Stimulated activated CD8-positive, alpha-beta memory T cell treated with anti-CD3 and anti-CD28 coated beads, Interleukin-7, amount 100 ng/mL, for 24 hours (primary cell): ENCODE results near the gene RGS19.
"Not testable (repeated sequence)": the region's sequence is repeated elsewhere in the genome, so short reads cannot be mapped to it uniquely, and the experiment has no call there.

ENCODE experiments used
- DNase-seq: peaks from one replicate; pipeline ENCODE4 v3.0.0-alpha.2; 2020; ENCODE audit warnings: low read depth

RGS19 gene, protein sequence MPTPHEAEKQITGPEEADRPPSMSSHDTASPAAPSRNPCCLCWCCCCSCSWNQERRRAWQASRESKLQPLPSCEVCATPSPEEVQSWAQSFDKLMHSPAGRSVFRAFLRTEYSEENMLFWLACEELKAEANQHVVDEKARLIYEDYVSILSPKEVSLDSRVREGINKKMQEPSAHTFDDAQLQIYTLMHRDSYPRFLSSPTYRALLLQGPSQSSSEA

DNA sequence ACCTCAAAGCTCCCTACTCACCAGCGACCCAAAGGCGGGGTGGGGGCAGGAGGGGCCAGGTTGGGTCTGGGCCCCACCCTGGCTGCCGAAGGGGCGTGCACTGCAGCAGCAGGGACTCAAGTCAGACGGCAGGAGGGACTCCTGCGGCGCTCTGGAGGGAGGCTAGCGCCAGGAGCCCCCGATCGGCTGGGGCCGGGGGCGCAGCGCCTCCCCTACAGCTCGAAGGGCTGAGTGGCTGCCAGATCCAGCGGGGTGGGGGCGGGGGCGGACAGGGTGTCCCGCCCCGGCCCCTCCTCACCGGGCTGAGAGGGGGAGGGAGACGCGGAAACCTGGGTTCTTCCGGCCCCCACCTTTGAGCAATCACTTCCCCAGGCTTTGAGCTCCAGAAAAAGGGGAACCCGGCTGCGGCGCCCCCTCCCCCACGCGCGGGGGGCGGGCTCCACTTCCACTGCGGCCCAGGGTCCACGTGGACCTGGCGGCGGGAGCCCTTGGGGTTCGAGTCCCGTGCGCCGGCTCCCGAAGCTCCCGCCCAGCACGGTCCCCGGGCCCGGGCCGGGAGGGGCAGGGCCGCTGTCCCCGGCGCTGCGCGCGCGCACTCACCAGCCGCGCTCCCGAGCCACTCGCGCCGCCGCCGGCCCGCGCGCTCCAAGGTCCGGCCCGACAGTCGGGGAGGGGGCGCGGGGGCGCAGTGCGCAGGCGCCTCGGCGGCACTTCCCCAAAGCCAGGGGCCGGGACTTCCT lies at the start of gene RGS19:
Gene RGS19 (minus strand): TSS at position 246 of the 740 bp plus-strand sequence. CDS start 2,632 bp downstream, outside the sequence.
- DNase-seq: no peak

DNA sequence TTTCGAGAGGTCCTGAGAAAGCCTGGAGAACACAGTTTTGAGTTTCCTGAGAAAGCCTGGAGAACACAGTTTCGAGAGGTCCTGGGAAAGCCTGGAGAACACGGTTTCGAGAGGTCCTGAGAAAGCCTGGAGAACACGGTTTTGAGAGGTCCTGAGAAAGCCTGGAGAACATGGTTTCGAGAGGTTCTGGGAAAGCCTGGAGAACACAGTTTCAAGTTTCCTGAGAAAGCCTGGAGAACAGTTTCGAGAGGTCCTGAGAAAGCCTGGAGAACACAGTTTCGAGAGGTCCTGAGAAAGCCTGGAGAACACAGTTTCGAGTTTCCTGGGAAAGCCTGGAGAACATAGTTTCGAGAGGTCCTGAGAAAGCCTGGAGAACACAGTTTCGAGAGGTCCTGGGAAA lies 44.2 kb upstream of the RGS19 start:
- DNase-seq: not testable (repeated sequence)

DNA sequence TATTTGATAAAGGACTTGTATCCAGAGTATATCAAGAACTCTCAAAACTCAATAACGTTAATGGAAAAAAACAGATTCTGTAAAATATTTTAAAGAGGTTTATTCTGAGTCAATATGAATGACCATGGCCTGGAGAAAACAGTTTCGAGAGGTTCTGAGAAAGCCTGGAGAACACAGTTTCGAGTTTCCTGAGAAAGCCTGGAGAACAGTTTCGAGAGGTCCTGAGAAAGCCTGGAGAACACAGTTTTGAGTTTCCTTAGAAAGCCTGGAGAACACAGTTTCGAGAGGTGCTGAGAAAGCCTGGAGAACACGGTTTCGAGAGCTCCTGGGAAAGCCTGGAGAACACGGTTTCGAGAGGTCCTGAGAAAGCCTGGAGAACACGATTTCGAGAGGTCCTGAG lies 43.6 kb upstream of the RGS19 start:
- not testable (repeated sequence) for DNase-seq

DNA sequence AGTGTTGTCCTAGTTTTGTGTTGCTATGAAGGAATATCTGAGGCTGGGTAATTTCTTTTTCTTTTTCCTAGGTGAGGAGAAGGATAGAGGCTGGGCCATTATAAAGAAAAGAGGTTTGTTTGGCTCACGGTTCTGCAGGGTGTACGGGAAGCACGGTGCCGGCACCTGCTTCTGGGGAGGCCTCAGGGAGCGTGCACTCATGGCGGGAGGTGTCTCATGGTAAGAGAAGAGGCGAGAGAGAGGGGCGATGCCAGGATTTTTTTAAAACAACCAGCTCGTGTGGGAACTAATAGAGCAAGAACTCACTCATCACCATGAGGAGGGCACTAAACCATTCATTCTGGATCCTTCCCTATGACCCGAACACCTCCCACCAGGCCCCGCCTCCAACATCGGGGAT lies 42.3 kb upstream of the RGS19 start:
- no peak for DNase-seq

DNA sequence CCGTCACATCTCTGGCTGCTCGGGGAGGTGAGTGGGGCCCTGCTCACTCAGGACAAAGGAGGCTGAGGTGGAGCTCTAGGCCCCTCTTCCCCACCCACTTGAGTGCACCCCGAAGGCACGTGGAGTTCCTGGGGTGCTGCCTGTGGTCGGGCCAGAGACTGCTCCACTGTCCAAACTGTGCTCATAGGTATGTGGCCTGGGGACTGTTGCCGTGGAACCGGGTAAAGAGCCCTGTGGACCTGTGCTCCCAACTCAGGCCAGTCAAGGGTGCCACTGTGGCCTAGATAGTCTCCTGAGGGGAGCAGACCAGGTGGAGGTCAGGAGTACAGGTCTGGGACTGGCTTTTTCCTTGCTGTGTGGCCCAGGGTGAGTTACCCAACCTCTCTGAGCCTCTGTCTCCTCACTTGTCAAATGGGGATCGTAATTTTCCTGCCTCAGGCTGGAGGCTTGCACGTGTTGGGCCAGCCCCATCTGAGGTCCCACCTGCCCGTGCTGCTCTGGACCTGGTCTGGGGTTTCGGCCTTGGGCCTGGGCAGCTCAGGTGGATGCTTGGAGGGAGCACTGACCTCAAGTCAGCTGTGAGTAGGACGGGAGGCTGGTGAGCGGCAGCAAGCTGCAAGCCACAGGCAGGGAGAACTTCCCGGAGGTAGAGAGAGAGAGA lies 40.5 kb upstream of the RGS19 start:
- DNase-seq: no peak

DNA sequence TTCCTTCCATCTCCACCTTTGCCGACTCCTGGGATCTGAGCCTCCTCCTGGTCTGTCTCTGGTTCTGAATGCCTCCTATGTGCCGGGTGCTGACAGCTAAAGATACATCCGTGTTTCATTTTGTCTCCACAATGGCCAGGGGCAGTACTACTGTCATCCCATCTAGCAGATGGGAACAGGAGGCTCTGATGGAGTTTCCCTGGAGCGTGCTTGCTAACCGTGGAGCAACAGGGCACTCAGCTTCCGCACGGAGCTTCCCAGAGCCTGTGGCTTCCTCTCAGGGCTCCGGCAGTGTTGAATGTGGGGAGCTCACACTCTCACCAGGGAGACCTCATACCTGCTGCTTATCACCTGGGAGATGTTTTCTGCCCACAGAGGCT lies 40.0 kb upstream of the RGS19 start:
- no peak for DNase-seq

DNA sequence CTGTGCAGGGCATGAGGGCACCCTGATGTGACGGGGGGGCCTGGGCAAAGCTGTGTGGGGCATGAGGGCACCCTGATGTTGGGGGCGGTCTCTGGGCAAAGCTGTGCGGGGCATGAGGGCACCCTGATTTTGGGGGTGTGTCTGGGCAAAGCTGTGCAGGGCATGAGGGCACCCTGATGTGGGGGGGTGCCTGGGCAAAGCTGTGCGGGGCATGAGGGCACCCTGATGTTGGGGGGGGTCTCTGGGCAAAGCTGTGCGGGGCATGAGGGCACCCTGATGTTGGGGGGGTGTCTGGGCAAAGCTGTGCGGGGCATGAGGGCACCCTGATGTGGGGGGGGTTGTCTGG lies 38.1 kb upstream of the RGS19 start:
- DNase-seq: not testable (repeated sequence)

DNA sequence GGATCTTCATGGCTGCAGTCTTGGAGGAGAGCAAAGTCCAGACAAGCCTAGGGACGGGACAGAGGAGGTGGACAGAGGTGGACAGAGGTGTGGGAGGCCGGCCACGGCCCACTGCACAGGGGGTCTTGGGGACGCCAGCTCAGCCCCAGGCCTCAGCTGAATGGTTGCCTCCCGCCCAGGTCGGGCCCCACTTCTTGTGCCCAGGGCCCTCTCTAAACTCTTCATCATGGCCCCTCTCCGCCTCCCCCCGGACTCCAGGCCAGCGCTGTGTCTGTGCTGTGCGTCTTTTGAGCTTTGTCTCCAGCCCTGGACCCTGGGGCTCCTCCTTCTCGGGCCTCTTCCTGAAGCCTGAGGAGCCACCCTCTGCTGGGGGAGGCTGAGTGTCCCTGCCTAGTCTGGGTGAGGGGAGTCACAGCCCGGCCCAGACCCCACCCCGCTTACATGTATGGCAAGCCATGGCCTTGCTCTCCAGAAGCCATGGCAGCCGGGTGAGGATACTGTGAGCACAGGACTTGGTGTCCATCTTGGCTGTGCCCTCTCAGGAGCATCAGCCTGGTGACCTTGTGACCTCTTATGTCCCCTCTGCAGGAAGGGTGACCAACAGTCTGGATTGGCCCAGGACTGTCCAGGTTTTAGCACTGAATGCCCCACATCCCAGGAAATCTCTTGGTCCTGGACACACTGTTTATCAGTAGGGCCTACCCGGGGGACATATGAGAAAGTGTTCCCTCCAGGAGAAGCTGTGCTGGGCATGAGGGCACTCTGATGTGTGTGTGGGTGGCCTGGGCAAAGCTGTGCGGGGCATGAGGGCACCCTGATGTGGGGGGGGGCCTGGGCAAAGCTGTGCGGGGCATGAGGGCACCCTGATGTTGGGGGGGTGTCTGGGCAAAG lies 37.5 kb upstream of the RGS19 start:
- DNase-seq: no peak

DNA sequence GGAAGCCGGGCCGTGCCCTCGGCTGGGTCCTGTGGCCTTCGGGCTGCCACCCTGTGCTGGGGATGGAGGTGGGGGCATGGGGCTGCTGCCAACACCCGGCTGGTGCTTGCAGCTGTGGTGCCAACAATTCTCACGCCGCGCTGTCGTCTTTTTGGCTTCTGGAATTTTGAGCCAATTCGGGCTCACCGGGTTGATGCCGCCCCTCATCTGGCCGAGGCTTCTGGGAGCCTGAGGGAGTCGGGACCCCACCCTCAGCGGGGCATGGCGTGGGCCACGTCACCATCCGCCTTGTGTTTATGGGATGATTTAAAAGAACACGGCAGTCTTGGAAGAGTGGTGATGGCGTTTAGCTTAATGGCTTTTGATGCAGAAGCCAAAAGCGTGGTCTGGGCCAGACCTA lies 36.7 kb upstream of the RGS19 start:
- DNase-seq: no peak

DNA sequence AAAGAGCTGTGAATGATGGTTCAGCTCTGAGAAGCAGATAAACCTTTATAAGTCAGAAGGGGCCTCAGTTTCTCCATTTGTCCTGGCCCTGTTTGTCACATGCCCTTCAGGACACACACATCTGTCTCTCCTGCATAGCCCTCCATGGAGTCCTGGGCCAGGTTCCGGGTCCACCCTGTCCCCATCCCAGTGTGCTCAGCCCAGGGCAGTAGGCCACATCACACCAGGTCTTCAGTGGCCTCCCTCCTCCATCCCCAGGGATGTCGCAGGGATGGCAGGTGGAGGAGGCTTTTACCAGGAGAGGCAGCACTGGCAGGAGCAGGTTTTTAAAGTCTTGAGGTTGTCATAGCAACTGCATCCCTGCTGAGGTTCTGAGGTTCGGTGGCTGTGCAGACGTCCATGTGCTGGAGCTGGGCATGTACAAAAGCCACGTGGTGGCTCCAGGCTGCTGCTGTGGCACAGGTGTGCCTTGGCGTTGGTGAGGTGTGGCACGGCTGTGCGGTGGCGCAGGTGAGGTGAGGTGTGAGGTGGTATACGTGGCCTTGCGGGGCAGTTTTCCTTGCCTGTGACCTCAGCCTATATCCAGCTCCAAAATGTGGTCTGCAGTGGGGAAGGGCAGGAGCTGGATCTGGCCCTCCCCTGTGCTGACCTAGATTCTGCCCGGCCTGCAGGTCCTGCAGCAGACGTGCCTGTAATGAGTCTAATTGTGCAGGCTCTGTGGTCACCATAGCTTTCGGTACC lies 36.0 kb upstream of the RGS19 start:
- DNase-seq: no peak

DNA sequence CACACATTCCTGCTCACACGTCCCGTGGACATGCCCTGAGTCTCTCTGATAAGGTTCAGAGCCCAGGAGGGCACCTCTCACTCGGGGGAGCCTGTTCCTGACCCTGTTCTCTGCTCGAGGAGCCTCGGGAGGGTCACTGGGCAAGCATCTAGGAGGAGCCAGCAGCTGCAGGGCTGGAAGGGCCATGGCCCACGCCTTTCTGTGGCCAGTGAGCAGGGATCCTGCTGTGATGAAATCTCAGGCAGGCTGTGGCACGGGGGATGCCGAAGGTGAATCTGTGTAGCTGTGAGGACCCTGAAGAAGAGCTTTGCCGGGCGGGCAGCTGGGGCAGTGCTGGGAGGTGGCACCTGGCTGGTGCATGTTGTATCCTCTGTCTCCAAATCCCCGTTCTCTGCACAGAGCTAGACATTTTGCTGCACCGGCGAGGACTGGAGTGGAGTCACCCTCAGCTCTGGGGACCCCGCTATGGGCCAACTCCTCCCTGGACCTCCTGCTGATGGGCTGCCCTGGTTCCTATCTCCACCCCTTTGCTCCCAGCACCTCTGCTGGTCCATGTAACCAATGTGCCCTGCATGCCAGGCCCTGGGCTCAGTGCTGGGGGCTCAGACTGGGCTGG lies 35.1 kb upstream of the RGS19 start:
- DNase-seq: no peak

DNA sequence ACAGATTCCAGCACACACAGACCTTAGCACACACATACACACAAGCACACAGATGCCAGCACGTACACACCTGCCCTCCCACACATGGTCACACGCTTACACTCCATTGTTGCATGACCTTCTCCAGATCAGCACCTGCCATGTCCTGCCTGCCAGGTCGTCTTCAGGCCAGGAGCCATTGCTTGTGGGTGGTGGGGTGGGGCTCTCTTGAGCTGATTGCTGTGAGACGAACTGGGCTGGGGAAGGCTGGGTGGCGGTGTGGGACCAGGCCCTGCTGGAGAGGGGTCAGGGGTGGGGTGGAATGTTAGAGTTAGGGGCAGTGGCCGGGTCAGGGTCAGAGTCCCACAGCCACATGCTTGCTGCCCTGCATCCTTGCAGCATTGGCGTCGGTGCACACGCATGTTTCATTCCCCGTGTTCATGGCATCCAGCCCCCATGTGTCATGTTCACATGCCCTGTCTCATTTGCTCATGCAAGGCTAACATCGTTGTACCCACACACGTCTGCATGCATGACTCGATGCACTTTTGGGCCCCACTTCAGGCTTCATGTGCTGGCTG lies 34.6 kb upstream of the RGS19 start:
- no peak for DNase-seq

DNA sequence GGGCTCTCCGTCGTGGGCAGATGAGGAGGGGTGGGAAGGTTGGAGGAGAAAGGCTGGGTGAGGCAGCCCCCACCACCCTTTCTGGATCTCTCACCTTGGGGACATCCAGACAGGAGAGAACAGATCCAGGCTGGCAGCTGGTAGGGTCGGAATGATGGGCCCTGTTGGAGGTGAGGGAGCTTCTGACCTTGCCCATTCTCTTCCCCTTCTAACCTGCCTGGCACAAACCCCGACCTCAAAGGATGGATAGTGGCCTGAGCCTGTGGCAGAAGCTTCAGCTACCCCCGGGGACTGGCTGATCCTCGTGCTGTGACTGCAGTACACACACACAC lies 34.1 kb upstream of the RGS19 start:
- no peak for DNase-seq

DNA sequence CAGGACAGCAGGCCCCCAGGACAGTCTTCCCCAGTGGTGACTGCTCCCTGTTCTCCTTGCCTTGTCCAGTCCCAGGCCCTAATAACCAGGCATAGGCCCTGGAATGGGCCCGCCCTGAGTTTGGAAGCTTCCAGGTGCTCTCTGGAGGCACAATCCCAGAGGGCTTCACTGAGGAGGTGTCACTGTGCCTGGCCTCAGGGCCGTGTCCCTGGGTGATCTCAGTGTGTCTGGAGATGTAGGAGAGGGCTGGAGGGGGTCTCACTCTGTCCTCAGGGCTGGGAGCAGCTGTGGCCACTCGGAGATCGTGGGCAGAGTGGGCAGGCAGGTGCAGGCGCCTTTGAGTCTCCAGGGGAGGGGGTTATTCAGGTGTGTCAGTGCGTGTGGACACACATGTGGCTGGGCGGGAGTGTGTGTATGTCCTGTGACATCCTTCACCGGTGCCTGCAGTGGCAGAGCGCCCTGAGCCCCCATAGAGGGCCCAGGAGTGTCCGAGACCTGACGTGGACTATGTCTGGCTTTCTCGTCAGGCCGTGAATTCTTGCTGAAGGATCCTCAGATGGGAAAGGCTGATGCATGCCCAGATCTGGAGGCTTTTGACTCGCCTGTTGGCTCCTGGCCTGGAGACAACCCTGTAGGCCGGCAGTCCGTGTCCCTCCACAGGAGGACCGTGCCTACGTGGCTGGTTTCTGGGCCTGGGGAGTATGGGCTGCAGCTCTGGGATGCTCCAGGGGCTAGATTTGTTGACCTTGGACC lies 33.5 kb upstream of the RGS19 start:
- DNase-seq: no peak

DNA sequence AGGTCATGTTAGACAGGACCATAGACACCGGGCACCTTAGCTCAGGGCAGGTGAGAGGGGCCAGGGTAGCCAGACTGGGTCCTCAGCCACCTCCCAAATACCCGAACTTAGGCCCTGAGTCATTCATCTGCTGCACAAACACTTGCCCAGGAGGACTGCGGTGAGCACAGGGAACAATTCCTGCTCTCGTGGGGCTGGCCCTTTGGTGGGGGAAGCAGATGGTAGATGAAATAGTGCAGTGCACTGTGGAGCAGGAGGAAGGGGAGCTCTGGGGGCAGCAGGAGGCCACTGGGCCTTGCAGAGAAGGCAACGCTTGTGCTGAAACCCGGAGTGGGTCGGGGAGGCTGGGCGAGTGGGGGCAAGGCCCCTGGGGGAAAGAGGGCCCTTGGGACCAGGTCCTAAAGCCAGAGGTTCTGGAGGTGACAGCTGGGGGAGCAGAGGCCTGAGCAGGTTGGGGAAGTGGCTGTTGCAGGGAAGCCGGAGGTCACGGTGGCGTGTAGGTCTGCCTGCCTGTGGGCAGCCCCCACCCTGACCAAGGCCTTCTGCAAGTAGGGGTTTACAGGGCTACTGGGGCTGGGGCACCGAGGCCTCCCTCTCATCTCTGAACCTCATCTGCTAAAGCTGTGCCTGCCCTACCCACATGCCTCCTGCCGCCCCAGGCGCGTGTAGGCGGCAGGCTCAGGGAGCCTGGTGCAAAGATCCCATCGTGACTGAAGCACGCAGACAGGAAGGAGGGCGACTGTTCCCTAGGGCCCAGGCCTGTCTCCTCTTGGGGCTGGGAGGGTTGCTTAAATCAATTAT lies 32.7 kb upstream of the RGS19 start:
- no peak for DNase-seq

DNA sequence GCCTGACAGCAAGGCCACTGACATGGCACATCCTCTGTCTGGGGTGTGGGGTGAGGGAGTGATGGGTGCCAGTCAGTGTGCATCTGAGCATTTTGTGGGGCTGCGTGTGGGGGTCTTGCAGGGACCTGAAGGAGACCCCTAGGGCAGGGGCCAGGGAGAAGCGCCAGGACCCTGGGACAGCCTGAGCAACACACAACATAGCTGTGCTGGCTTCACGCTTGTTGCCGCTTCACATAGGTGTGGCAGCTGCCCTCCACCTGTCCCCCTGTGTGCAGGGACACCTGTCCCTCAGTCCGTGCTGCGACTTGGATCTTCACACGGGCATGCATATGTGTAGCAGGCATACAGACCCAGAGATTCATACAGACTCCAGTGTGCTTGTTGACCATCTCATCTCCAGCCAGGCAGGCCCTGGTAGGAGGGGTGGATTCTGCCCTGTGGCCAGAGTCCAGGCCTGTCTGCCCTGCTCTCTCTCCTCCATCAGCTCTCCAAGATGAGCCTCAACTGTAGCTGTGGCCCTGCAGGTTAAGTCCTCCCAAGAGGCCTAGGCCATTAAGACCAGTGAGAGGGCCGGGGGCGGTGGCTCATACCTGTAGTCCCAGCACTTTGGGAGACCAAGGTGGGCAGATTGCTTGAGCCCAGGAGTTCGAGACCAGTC lies 31.2 kb upstream of the RGS19 start:
- DNase-seq: no peak

DNA sequence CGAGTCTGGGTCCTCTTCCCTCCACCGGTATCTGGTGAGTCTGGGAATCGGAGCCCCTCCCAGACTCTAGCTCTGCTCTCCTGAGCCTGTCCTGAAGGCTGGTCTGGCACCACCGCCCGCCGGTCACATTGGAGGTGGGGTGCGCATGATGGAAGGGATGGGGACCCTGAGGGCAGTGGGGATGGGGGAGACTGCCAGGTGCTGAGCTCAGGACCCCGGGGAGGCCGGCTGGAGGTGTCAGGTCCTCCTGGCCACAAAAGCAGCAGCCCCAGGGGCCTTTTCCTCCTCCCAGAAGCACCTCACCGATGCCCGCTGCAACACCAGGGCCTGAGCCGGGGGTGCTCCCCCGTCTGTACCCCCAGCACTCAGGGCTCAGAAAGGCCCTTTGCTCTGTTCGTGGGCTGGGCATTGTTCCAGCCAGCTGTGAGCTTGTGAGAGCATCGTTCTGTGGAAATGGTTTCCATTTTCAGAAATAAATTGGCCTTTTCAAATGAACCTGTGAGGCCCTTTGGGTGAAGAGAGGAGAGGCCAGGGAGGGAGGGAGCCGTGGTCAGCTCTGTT lies 30.6 kb upstream of the RGS19 start:
- no peak for DNase-seq
